ENCODE data around the gene TSC22D4.
"Not testable (repeated sequence)": the region's sequence is repeated elsewhere in the genome, so short reads cannot be mapped to it uniquely, and the experiment has no call there.

The TSC22D4 gene

GRCh38 chr7:100478958-100479660 is at the start of gene TSC22D4:
Gene TSC22D4 (minus strand): TSS chr7:100479214. CDS start chr7:100478038, 1,176 bp downstream.
- DNase-seq (ENCODE audit: low read depth): peak; percentile 96

- DNase-seq (ENCODE audit: low read depth): not testable (repeated sequence)
Observed at GRCh38 chr7:100528108-100528866, 49.3 kb upstream of the TSC22D4 start.

- not testable (repeated sequence) for DNase-seq (ENCODE audit: low read depth)
Observed at GRCh38 chr7:100523192-100523591, 44.2 kb upstream of the TSC22D4 start.

- not testable (repeated sequence) for DNase-seq (ENCODE audit: low read depth)
Observed at GRCh38 chr7:100521909-100522593, 43.0 kb upstream of the TSC22D4 start.

GRCh38 chr7:100521076-100521475 is 42.1 kb upstream of the TSC22D4 start:
- DNase-seq (ENCODE audit: low read depth): no peak

GRCh38 chr7:100520138-100520537 is 41.1 kb upstream of the TSC22D4 start:
- no peak for DNase-seq (ENCODE audit: low read depth)

GRCh38 chr7:100519580-100519979 is 40.6 kb upstream of the TSC22D4 start:
- DNase-seq (ENCODE audit: low read depth): no peak

- DNase-seq (ENCODE audit: low read depth): no peak
Observed at GRCh38 chr7:100517305-100517704, 38.3 kb upstream of the TSC22D4 start.

- peak; percentile 95 for DNase-seq (ENCODE audit: low read depth)
Observed at GRCh38 chr7:100516135-100516812, 37.3 kb upstream of the TSC22D4 start.

GRCh38 chr7:100515072-100515532 is 36.1 kb upstream of the TSC22D4 start:
- peak; percentile 63 for DNase-seq (ENCODE audit: low read depth)

GRCh38 chr7:100513212-100513810 is 34.3 kb upstream of the TSC22D4 start:
- DNase-seq (ENCODE audit: low read depth): no peak

- no peak for DNase-seq (ENCODE audit: low read depth)
Observed at GRCh38 chr7:100510437-100511239, 31.6 kb upstream of the TSC22D4 start.

GRCh38 chr7:100509231-100509630 is 30.2 kb upstream of the TSC22D4 start:
- DNase-seq (ENCODE audit: low read depth): peak; percentile 91

- DNase-seq (ENCODE audit: low read depth): peak; percentile 27
Observed at GRCh38 chr7:100506356-100506923, 27.4 kb upstream of the TSC22D4 start.

- DNase-seq (ENCODE audit: low read depth): no peak
Observed at GRCh38 chr7:100504887-100505611, 26.0 kb upstream of the TSC22D4 start.

- peak; percentile 45 for DNase-seq (ENCODE audit: low read depth)
Observed at GRCh38 chr7:100504031-100504430, 25.0 kb upstream of the TSC22D4 start.

- not testable (repeated sequence) for DNase-seq (ENCODE audit: low read depth)
Observed at GRCh38 chr7:100500743-100501142, 21.7 kb upstream of the TSC22D4 start.

GRCh38 chr7:100496509-100496908 is 17.5 kb upstream of the TSC22D4 start:
- DNase-seq (ENCODE audit: low read depth): no peak

GRCh38 chr7:100493476-100494264 is 14.7 kb upstream of the TSC22D4 start:
- peak; percentile 41 for DNase-seq (ENCODE audit: low read depth)

All from amniotic epithelial cell (primary cell).